A673 (cell line): ENCODE data around the gene CLCN7. TPM values are rescaled to one million over a fixed set of nuclear protein-coding genes. Genes with fewer than 3 reads are reported as not detected.

Experiments
- BruUV-seq: library from RNA; stranded (reverse); fragments of 400-500 nt; replicated peaks from 2 replicates; lab custom pipeline; 2021; lab: Mats Ljungman, UMichigan
- CTCF ChIA-PET: fragments of 300-600 bp; sonication (Branson Sonifier 250); formaldehyde crosslinking; loops from one replicate; lab custom pipeline; 2022; ENCODE audit warnings: antibody characterized with exemption; lab: Charles Lee
- POLR2A ChIA-PET: fragments of 300-600 bp; sonication (Branson Sonifier 250); formaldehyde crosslinking; loops from one replicate; lab custom pipeline; 2022; ENCODE audit warnings: antibody characterized with exemption; ENCODE audit not compliant: low non-redundant PET; lab: Charles Lee
- DNase-seq: peaks from one replicate; pipeline ENCODE4 v3.0.0-alpha.2; 2015; ENCODE audit warnings: low spot score
- H3K27ac ChIP-seq: fragments of 200-600 bp; sonication (generic); 2 replicates; pipeline ENCODE4 v1.5.1; 2016; ENCODE audit warnings: mixed run types, low read depth, mild to moderate bottlenecking, mixed read lengths, antibody characterized with exemption, low read length; ENCODE audit not compliant: poor library complexity, severe bottlenecking
- H3K27me3 ChIP-seq: fragments of 200-600 bp; sonication (generic); replicated peaks from 2 replicates; pipeline ENCODE4 v1.6.1; 2017; ENCODE audit warnings: mixed run types, low read depth, mild to moderate bottlenecking, mixed read lengths, antibody characterized with exemption, low read length; ENCODE audit not compliant: insufficient read depth, poor library complexity
- H3K36me3 ChIP-seq: fragments of 200-600 bp; sonication (generic); 2 replicates; pipeline ENCODE4 v1.6.1; 2016; ENCODE audit warnings: mixed run types, mild to moderate bottlenecking, mixed read lengths, antibody characterized with exemption, low read length; ENCODE audit not compliant: insufficient read depth, poor library complexity, severe bottlenecking
- H3K4me1 ChIP-seq: fragments of 200-600 bp; sonication (generic); 2 replicates; pipeline ENCODE4 v1.6.1; 2017; ENCODE audit warnings: mixed run types, mild to moderate bottlenecking, mixed read lengths, antibody characterized with exemption, low read length; ENCODE audit not compliant: insufficient read depth, poor library complexity, severe bottlenecking
- H3K4me3 ChIP-seq: fragments of 200-600 bp; sonication (generic); 2 replicates; pipeline ENCODE4 v1.5.1; 2016; ENCODE audit warnings: low read depth, mixed run types, mild to moderate bottlenecking, mixed read lengths, low read length; ENCODE audit not compliant: poor library complexity, severe bottlenecking
- H3K9me3 ChIP-seq: fragments of 200-600 bp; sonication (generic); 2 replicates; pipeline ENCODE4 v1.6.1; 2016; ENCODE audit warnings: mixed run types, low read depth, mild to moderate bottlenecking, mixed read lengths, antibody characterized with exemption, low read length; ENCODE audit not compliant: poor library complexity, severe bottlenecking
- EZH2 ChIP-seq: fragments of 200-600 bp; sonication (generic); IDR thresholded peaks from 2 replicates; pipeline ENCODE4 v1.6.1; 2017; ENCODE audit warnings: borderline replicate concordance, low read depth, mild to moderate bottlenecking, mixed read lengths, antibody characterized with exemption, low read length; ENCODE audit not compliant: poor library complexity, severe bottlenecking
- intact Hi-C: fragments of 100-400 bp; cut with micrococcal nuclease; formaldehyde crosslinking; loops from one replicate; pipeline ENCODE4 v1.10.0; 2022; ENCODE audit not compliant: unreplicated experiment
- total RNA-seq: library from RNA; stranded (reverse); gene quantifications from 2 replicates; pipeline ENCODE4 v1.2.3, GENCODE V29; 2021
- TF ChIP-seq, protein P1 (sequence below): fragments of 300-800, 200-600 bp; sonication (generic); conservative IDR thresholded peaks from 2 replicates; pipeline ENCODE4 v1.5.1; 2017; ENCODE audit warnings: low read depth, mild to moderate bottlenecking, antibody characterized with exemption, low read length, moderate library complexity, mixed read lengths

Gene CLCN7
- total RNA-seq, 1 experiment from 2014 or later: 89.3 TPM

DNA sequence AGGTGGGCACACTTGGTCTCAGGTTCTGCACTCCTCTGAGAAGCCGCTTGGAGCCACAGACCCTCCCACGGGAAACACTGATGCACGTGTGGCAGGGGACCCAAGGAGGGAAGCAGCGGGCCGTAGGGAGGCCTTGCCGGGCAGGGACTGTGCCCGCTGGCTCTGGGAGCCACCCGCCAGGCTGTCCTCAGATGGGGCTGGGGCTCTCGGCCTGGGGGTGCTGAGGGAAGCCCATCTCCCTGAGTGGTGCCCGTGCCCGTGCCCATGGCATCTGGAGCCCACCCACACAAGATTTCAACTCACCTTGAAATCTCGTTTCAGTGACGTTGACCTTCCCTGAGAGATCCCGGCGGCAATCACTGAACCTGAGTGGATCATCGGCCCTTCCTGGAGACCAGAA is 17.9 kb downstream of the CLCN7 start:
- POLR2A ChIA-PET: no interaction called here
- TF ChIP-seq EZH2: no peak
- TF ChIP-seq, protein P1, sequence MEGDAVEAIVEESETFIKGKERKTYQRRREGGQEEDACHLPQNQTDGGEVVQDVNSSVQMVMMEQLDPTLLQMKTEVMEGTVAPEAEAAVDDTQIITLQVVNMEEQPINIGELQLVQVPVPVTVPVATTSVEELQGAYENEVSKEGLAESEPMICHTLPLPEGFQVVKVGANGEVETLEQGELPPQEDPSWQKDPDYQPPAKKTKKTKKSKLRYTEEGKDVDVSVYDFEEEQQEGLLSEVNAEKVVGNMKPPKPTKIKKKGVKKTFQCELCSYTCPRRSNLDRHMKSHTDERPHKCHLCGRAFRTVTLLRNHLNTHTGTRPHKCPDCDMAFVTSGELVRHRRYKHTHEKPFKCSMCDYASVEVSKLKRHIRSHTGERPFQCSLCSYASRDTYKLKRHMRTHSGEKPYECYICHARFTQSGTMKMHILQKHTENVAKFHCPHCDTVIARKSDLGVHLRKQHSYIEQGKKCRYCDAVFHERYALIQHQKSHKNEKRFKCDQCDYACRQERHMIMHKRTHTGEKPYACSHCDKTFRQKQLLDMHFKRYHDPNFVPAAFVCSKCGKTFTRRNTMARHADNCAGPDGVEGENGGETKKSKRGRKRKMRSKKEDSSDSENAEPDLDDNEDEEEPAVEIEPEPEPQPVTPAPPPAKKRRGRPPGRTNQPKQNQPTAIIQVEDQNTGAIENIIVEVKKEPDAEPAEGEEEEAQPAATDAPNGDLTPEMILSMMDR: no peak
- H3K27me3 ChIP-seq: no peaks in the 10 kb centered on the region
- no peak for DNase-seq
- CTCF ChIA-PET: interaction anchor here (0.7 kb wide), 1 partner anchor 400 kb away, joined by 3 read pairs; no protein-coding TSS in a partner anchor
- BruUV-seq: no TSS peak
- H3K4me1 ChIP-seq: no peaks in the 10 kb centered on the region
- H3K27ac ChIP-seq: no peak overlapping the region
- no peak overlapping the region for H3K4me3 ChIP-seq
- intact Hi-C loops: no loop called here
- H3K36me3 ChIP-seq: peaks cover 3% of the 10 kb centered on the region
- H3K9me3 ChIP-seq: no peaks in the 10 kb centered on the region

DNA sequence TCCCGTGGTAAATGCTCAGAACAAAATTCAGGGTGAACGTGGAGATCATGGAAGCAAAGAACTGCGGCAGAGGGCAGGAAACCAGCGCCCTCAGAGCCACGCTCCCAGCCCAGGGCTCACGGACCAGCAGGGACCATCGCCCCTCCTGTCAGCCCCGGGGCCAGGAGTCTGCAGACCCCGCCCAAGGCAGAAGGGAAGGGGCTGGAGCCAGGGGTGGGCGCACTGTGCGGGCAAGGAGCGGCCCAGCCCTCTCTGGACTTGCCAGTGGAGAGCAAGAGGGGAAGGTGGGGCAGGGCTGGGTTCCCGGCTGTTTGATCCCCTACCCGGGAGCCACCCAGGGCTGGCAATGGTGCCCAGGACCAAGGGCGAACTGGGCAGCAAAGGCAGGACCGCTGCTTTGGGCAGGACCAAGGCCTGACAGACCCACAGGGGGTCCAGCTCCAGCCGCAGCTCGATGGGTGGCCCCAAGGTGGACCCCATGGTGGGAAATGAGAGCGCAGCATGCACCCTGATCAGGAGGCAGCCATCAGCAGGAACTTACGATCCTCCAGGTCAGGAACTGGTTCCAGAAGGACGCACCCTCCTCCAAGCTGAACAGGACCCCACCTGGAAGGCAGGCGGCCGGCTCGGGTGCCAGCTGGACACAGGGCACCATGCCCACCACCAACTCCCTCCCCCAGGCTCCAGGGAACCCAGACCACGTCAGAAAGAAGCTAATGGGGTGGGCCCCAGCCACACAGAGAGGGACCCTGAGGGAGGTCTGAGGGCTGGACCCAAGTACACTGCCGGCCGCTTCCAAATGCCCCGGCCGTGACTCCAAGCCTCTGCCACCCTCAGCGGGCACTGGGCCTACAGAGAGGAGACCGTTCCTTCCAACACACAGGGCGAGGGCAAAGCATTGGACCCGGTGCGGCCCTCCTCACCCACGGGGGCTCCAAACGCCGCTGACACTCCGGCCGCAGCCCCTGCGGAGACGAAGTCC is 19.3 kb downstream of the CLCN7 start:
- ChIA-PET POLR2A (no interaction called here), CTCF (no interaction called here)
- H3K4me1 ChIP-seq: no peaks in the 10 kb centered on the region
- H3K4me3 ChIP-seq: no peak overlapping the region
- TF ChIP-seq, protein P1: no peak
- no peak for TF ChIP-seq EZH2
- no TSS peak for BruUV-seq
- no peak overlapping the region for H3K27ac ChIP-seq
- H3K9me3 ChIP-seq: no peaks in the 10 kb centered on the region
- no peaks in the 10 kb centered on the region for H3K27me3 ChIP-seq
- H3K36me3 ChIP-seq: peaks cover 6% of the 10 kb centered on the region
- DNase-seq: no peak
- intact Hi-C loops: no loop called here

DNA sequence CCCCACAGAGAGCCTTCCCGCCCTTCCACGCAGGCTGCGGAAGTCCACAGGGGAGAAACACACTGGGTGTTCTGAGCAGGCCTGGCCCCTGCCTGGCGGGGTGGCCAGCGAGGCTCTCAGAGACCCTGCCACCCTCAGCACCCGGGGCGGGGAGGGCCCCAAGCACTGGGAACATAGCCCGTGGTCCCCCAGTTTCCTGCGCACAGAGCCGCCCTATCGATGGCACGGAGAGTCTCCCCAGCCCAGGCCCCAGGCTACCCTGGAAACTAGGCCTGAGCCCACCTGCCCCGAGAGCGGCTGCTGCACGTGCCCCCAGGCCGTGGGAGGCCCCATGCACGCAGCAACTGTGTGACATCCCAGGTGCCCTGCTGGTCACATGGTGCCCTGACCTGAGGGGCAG is 20.3 kb downstream of the CLCN7 start:
- TF ChIP-seq, protein P1: no peak
- TF ChIP-seq EZH2: no peak
- H3K27ac ChIP-seq: no peak overlapping the region
- no peaks in the 10 kb centered on the region for H3K9me3 ChIP-seq
- no TSS peak for BruUV-seq
- POLR2A ChIA-PET: no interaction called here
- DNase-seq: no peak
- no peaks in the 10 kb centered on the region for H3K27me3 ChIP-seq
- H3K4me1 ChIP-seq: no peaks in the 10 kb centered on the region
- peaks cover 6% of the 10 kb centered on the region for H3K36me3 ChIP-seq
- no peak overlapping the region for H3K4me3 ChIP-seq
- CTCF ChIA-PET: no interaction called here
- intact Hi-C loops: no loop called here
